HAP-1 (cell line): Measurements from ENCODE around the gene SORCS2.

Experiments used
- DNase-seq, 2 experiments: peaks; one replicate each; pipeline ENCODE4 v3.0.0-alpha.2; 2016 to 2020; ENCODE audit warnings: low spot score in 2 of 2
- H3K27me3 ChIP-seq: fragments of 250-450 bp; sonication (Bioruptor Pico); 2 replicates; pipeline ENCODE4 v1.5.1; 2020; ENCODE audit warnings: low read depth, mild to moderate bottlenecking, moderate library complexity
- H3K36me3 ChIP-seq: fragments of 250-450 bp; sonication (Bioruptor Pico); replicated peaks from 2 replicates; pipeline ENCODE4 v1.5.1; 2020; ENCODE audit warnings: mild to moderate bottlenecking
- H3K4me1 ChIP-seq: fragments of 250-450 bp; sonication (Bioruptor Pico); 2 replicates; pipeline ENCODE4 v1.5.1; 2020; ENCODE audit warnings: mild to moderate bottlenecking
- H3K4me3 ChIP-seq: fragments of 250-450 bp; sonication (Bioruptor Pico); 2 replicates; pipeline ENCODE4 v1.5.1; 2020; ENCODE audit warnings: mild to moderate bottlenecking, moderate library complexity
- H3K9me3 ChIP-seq: fragments of 250-450 bp; sonication (Bioruptor Pico); 2 replicates; pipeline ENCODE4 v1.5.1; 2020; ENCODE audit warnings: mild to moderate bottlenecking, moderate library complexity
- in situ Hi-C: fragments of 300-500 bp; cut with MboI; formaldehyde crosslinking; loops from 3 replicates; pipeline ENCODE4 v1.14.3; 2020; ENCODE audit warnings: low sequenced_read_pairs, inconsistent platforms, mixed read lengths

The SORCS2 gene

DNA sequence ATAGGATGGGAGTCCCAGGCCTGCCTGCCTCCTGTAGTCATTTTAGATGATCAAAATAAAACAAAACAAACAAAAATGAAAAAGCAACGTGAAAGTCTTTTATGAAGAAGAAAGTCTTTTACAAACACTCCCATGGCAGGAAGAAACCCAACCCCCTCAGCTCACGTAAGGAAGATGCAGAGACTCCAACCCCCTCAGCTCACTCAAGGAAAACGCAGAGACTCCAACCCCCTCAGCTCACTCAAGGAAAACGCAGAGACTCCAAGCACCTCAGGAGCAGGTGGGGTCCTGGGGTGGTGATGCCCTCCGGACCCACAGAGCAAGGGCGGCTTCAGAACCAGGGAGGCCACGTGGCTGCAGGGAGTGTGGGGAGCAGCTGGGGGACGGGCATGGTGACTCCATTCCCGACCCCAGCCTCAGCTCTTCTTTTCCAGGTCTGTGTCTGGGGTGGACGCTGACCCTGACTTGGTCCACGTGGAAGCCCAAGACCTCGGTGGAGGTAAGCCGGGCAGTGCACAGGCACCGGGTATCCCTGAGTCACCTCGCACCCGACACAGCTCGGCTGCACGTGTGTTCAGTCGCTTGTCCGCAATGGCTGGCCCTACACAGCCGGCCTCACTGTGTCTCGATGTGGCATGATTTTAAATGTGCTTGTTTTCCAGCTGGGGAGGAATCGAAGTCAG lies 468.9 kb downstream of the SORCS2 start:
- Histone ChIP-seq H3K27me3 (no peaks in the 10 kb centered on the region), H3K4me1 (no peaks in the 10 kb centered on the region), H3K4me3 (no peak overlapping the region), H3K9me3 (no peaks in the 10 kb centered on the region), H3K36me3 (no peaks in the 10 kb centered on the region)
- no peak for DNase-seq
- in situ Hi-C loops: no loop called here

GRCh38 chr4:7661846-7662506 lies 469.6 kb downstream of the SORCS2 start:
- Histone ChIP-seq H3K4me1 (no peaks in the 10 kb centered on the region), H3K27me3 (no peaks in the 10 kb centered on the region), H3K4me3 (no peak overlapping the region), H3K36me3 (no peaks in the 10 kb centered on the region), H3K9me3 (no peaks in the 10 kb centered on the region)
- in situ Hi-C loops: no loop called here
- no peak for DNase-seq

DNA sequence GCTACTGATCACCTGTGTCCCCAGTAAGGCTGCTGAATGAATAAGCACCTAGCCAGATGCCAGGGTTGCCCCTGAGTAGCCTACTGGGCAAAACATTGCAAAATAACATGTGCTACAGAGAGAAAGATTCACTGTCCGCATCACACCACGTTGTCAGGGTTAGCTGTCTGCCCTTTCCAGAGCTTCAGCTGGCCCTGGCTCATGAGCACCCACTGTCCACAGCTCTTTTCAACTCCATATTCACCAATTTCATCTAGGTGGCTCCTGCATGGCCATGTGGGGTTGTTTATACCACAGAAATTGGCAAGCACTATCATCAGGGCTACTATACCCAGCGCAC lies 470.1 kb downstream of the SORCS2 start:
- Histone ChIP-seq H3K27me3 (no peaks in the 10 kb centered on the region), H3K4me3 (no peak overlapping the region), H3K36me3 (no peaks in the 10 kb centered on the region), H3K4me1 (no peaks in the 10 kb centered on the region), H3K9me3 (no peaks in the 10 kb centered on the region)
- no peak for DNase-seq
- in situ Hi-C loops: no loop called here

DNA sequence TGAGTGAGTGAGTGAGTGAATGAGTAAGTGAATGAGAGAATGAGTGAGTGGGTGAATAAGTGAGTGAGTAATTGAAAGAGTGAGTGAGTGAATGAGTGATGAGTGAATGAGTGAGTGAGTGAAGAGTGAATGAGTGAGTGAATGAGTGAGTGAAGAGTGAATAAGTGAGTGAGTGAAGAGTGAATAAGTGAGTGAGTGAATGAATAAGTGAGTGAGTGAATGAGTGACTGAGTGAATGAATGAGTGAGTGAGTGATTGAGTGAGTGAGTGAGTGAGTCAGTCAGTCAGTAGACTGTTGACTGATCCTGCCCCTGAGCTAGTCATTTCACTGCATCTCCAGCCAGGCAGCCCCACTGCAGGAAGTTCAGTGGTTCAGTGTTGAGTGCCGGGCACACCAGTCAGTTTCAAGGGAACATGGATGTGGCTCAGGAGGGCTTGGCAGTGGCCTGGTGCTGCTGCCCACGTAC lies 470.8 kb downstream of the SORCS2 start:
- no peaks in the 10 kb centered on the region for H3K4me1 ChIP-seq
- no peaks in the 10 kb centered on the region for H3K36me3 ChIP-seq
- no peak for DNase-seq
- no peak overlapping the region for H3K4me3 ChIP-seq
- no peaks in the 10 kb centered on the region for H3K27me3 ChIP-seq
- H3K9me3 ChIP-seq: no peaks in the 10 kb centered on the region
- in situ Hi-C loops: no loop called here

GRCh38 chr4:7664106-7664505 lies 471.8 kb downstream of the SORCS2 start:
- no peak overlapping the region for H3K4me3 ChIP-seq
- no peaks in the 10 kb centered on the region for H3K9me3 ChIP-seq
- H3K4me1 ChIP-seq: no peaks in the 10 kb centered on the region
- no peaks in the 10 kb centered on the region for H3K36me3 ChIP-seq
- DNase-seq: no peak
- no peaks in the 10 kb centered on the region for H3K27me3 ChIP-seq
- in situ Hi-C loops: no loop called here

- Histone ChIP-seq H3K27me3 (0 out of 2 replicates have a peak, but pooled peaks cover 2% of the 10 kb centered on the region), H3K9me3 (no peaks in the 10 kb centered on the region), H3K4me3 (no peak overlapping the region), H3K36me3 (no peaks in the 10 kb centered on the region), H3K4me1 (no peaks in the 10 kb centered on the region)
- in situ Hi-C loops: no loop called here
- DNase-seq: no peak
These were observed 473.0 kb downstream of the SORCS2 start for GRCh38 chr4:7665321-7665720.

DNA sequence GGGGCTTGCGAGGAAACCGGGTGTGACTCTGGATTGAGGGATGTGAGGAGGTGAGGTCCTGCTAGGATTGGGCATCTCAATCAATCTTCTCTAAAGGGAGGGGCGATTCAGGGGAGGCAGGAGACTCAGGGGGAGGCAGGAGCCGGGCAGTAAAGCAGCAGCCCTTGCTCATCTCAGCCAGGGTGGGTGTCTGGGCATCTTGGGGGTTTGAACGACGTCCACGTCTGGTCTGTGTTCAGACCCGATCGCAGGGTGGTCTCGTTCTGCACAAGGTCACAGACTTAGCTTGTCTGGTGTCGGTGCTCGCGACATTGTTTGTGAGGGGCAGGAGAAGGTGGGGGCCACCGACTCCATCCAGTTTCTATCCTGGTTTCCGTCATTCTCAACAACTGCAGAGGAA lies 473.7 kb downstream of the SORCS2 start:
- Histone ChIP-seq H3K36me3 (no peaks in the 10 kb centered on the region), H3K4me3 (no peak overlapping the region), H3K27me3 (0 out of 2 replicates have a peak, but pooled peaks cover 5% of the 10 kb centered on the region), H3K4me1 (no peaks in the 10 kb centered on the region), H3K9me3 (no peaks in the 10 kb centered on the region)
- DNase-seq: no peak
- in situ Hi-C loops: no loop called here

GRCh38 chr4:7666744-7667143 lies 474.4 kb downstream of the SORCS2 start:
- in situ Hi-C loops: no loop called here
- H3K4me3 ChIP-seq: no peak overlapping the region

DNA sequence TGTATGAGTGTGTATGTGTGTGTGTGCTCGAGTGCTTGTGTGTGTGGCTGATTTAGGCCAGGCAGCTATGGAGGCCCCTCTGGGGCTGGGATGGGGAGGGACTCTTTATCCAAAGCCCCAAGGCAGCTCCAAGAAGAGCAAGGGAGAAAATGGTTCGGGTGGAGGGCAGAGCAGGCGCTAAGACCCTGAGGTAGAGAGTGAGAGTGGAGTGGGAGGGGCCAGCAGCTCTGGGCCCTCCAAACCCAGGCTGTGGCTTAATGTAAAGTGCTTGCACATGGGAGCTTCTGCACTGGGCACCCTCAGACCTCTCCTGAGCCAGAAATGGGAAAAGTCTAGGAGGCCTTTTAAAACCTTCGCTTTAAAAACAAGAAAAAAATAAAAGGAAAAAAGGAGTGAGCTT lies 475.9 kb downstream of the SORCS2 start:
- Histone ChIP-seq H3K27me3 (peaks cover 18% of the 10 kb centered on the region), H3K4me1 (no peaks in the 10 kb centered on the region), H3K4me3 (no peak overlapping the region), H3K36me3 (no peaks in the 10 kb centered on the region), H3K9me3 (no peaks in the 10 kb centered on the region)
- no peak for DNase-seq
- in situ Hi-C loops: no loop called here

More at GRCh38 chr4:7666744-7667143, 474.4 kb downstream of the SORCS2 start:
- no peaks in the 10 kb centered on the region for H3K4me1 ChIP-seq
- DNase-seq: no peak
- H3K36me3 ChIP-seq: no peaks in the 10 kb centered on the region
- H3K27me3 ChIP-seq: peaks cover 9% of the 10 kb centered on the region
- H3K9me3 ChIP-seq: no peaks in the 10 kb centered on the region

- H3K4me1 ChIP-seq: no peaks in the 10 kb centered on the region
- H3K27me3 ChIP-seq: peaks cover 20% of the 10 kb centered on the region
- H3K9me3 ChIP-seq: no peaks in the 10 kb centered on the region
- no peaks in the 10 kb centered on the region for H3K36me3 ChIP-seq
- H3K4me3 ChIP-seq: no peak overlapping the region
- DNase-seq: no peak
- in situ Hi-C loops: no loop called here
These were observed 476.5 kb downstream of the SORCS2 start for GRCh38 chr4:7668826-7669225.

DNA sequence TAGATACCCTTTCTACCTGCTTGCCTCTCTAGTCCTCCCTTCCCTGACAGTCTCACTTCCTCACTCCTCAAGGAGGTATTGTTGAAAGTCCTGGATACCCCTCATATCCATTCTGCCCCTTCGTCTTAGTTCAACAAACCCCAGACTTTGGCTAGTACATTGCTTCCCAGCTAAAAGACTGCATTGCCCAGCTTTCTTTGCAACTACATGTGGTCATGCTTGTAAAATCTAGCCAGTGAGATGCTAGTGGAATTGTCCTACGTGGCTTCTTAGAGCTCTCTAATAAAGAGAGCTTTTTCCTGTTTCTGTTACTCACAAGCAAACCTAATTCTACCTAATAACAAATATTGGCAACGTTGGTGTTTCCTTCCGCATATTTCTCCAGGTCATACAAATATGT lies 480.3 kb downstream of the SORCS2 start:
- no peaks in the 10 kb centered on the region for H3K9me3 ChIP-seq
- H3K27me3 ChIP-seq: peaks cover 20% of the 10 kb centered on the region
- H3K4me3 ChIP-seq: no peak overlapping the region
- in situ Hi-C loops: no loop called here
- H3K36me3 ChIP-seq: no peaks in the 10 kb centered on the region
- DNase-seq: no peak
- H3K4me1 ChIP-seq: no peaks in the 10 kb centered on the region

GRCh38 chr4:7673121-7673520 lies 480.8 kb downstream of the SORCS2 start:
- Histone ChIP-seq H3K4me3 (no peak overlapping the region), H3K36me3 (no peaks in the 10 kb centered on the region), H3K4me1 (no peaks in the 10 kb centered on the region), H3K9me3 (no peaks in the 10 kb centered on the region), H3K27me3 (peaks cover 20% of the 10 kb centered on the region)
- in situ Hi-C loops: no loop called here
- no peak for DNase-seq

GRCh38 chr4:7674706-7675105 lies 482.4 kb downstream of the SORCS2 start:
- H3K4me3 ChIP-seq: no peak overlapping the region
- no peaks in the 10 kb centered on the region for H3K36me3 ChIP-seq
- H3K4me1 ChIP-seq: no peaks in the 10 kb centered on the region
- H3K27me3 ChIP-seq: peaks cover 18% of the 10 kb centered on the region
- DNase-seq: no peak
- H3K9me3 ChIP-seq: no peaks in the 10 kb centered on the region
- in situ Hi-C loops: no loop called here

- H3K9me3 ChIP-seq: no peaks in the 10 kb centered on the region
- no peaks in the 10 kb centered on the region for H3K4me1 ChIP-seq
- H3K36me3 ChIP-seq: no peaks in the 10 kb centered on the region
- no peak for DNase-seq
- H3K27me3 ChIP-seq: peaks cover 18% of the 10 kb centered on the region
- in situ Hi-C loops: no loop called here
- no peak overlapping the region for H3K4me3 ChIP-seq
These were observed 482.8 kb downstream of the SORCS2 start for GRCh38 chr4:7675136-7675535.
